Measurements from ENCODE around the gene PPP6C.
A peak's percentile ranks its signal among the peaks of the same experiment; 100 is the strongest.

DNA sequence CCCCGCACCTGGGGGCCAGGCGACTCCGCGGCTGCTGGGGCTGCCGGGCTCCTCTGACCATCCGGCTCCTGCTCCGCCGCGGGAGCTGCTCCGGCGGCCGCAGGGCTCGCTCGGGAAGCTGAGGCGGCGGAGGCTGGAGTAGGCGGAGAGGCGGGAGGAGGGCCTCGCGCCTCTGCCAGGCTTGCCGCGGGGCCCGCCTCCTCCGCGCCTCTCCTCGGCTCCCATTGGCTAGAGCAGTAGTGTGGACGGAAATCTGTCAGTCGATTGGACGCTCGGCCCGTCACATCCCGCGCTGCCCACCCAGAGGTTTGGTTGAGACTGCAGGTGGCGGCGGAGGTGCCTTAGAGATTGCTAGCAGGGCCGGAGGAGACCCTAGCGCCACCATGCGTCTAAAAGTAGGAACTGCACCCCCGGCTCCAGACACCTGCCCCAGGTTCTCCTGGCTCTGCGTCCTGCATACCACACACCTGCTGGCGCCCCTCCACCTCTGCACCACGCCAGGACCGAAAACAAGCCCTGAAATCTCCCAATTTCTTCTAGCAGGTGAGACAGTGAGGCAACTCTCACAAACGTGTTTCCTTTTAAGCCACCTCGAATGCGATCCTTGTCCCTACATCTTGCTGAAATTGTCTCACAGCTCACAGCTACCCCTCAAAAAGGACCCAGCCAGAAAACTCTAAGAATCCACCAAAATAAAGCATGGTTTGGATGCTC lies 46.1 kb downstream of the PPP6C start, which contains the start of gene SCAI:
- TF ChIP-seq, protein P1, sequence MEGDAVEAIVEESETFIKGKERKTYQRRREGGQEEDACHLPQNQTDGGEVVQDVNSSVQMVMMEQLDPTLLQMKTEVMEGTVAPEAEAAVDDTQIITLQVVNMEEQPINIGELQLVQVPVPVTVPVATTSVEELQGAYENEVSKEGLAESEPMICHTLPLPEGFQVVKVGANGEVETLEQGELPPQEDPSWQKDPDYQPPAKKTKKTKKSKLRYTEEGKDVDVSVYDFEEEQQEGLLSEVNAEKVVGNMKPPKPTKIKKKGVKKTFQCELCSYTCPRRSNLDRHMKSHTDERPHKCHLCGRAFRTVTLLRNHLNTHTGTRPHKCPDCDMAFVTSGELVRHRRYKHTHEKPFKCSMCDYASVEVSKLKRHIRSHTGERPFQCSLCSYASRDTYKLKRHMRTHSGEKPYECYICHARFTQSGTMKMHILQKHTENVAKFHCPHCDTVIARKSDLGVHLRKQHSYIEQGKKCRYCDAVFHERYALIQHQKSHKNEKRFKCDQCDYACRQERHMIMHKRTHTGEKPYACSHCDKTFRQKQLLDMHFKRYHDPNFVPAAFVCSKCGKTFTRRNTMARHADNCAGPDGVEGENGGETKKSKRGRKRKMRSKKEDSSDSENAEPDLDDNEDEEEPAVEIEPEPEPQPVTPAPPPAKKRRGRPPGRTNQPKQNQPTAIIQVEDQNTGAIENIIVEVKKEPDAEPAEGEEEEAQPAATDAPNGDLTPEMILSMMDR (IDR thresholded peaks at IDR 0.05; ENCODE audit: low read length), result peak; percentile 86
- TF ChIP-seq EZH2 (IDR thresholded peaks at IDR 0.05; ENCODE audit: borderline replicate concordance, low read length), result no peak
